Panc1 (cell line): ENCODE results near the gene GPR160. TPM values are rescaled to one million over a fixed set of nuclear protein-coding genes. Genes with fewer than 3 reads are reported as not detected.
A peak's percentile ranks its signal among the peaks of the same experiment; 100 is the strongest.

Experiments
- ATAC-seq: fragments of 200-7000 bp; cut with Tn5 transposase; 2 replicates; pipeline ENCODE4 v1.9.1; 2020; ENCODE audit warnings: mild to moderate bottlenecking, moderate library complexity
- BruUV-seq: library from RNA; stranded (reverse); fragments of 400-500 nt; replicated peaks from 2 replicates; lab custom pipeline; 2021; lab: Mats Ljungman, UMichigan
- CTCF ChIA-PET: fragments of 300-600 bp; sonication (Branson Sonifier 250); formaldehyde crosslinking; loops from one replicate; lab custom pipeline; 2022; ENCODE audit warnings: antibody characterized with exemption; lab: Charles Lee
- POLR2A ChIA-PET: fragments of 300-600 bp; sonication (Branson Sonifier 250); formaldehyde crosslinking; loops from one replicate; lab custom pipeline; 2022; ENCODE audit warnings: antibody characterized with exemption; lab: Charles Lee
- DNase-seq: peaks from one replicate; pipeline ENCODE4 v3.0.0-alpha.2; 2010; ENCODE audit warnings: low read depth, low spot score
- H3K27ac ChIP-seq: 2 replicates; pipeline ENCODE4 v1.5.1; 2011; ENCODE audit warnings: mild to moderate bottlenecking, low read length, inconsistent platforms
- H3K27me3 ChIP-seq: fragments of 200-500 bp; sonication (Bioruptor generic); 2 replicates; pipeline ENCODE4 v1.6.0; 2014; ENCODE audit warnings: low read length, inconsistent platforms; ENCODE audit not compliant: control insufficient read depth, insufficient read depth
- H3K36me3 ChIP-seq: fragments of 200-500 bp; sonication (Bioruptor generic); 2 replicates; pipeline ENCODE4 v1.5.1; 2014; ENCODE audit warnings: inconsistent platforms, mild to moderate bottlenecking, low read length, moderate library complexity; ENCODE audit not compliant: control insufficient read depth, insufficient read depth
- H3K4me1 ChIP-seq: 2 replicates; pipeline ENCODE4 v1.5.1; 2011; ENCODE audit warnings: inconsistent platforms, mild to moderate bottlenecking, low read length, moderate library complexity; ENCODE audit not compliant: control insufficient read depth, insufficient read depth
- H3K4me3 ChIP-seq, 2 experiments: 2 replicates each; pipeline ENCODE4 v1.5.1; 2011 to 2012; ENCODE audit warnings: low read depth in 2 of 2, low read length in 2 of 2, mild to moderate bottlenecking in 2 of 2, inconsistent platforms in 1 of 2, moderate library complexity in 1 of 2
- H3K9me3 ChIP-seq: fragments of 200-500 bp; sonication (Bioruptor generic); 2 replicates; pipeline ENCODE4 v1.5.1; 2014; ENCODE audit warnings: low read depth, mild to moderate bottlenecking, inconsistent platforms, low read length, moderate library complexity; ENCODE audit not compliant: control insufficient read depth, insufficient read depth
- POLR2AphosphoS5 ChIP-seq: IDR thresholded peaks from 2 replicates; pipeline ENCODE4 v1.6.1; 2012; ENCODE audit warnings: mild to moderate bottlenecking, low read depth, low read length, moderate library complexity
- SIN3A ChIP-seq: IDR thresholded peaks from 2 replicates; pipeline ENCODE4 v1.6.1; 2012; ENCODE audit warnings: low read depth, mild to moderate bottlenecking, low read length, moderate library complexity, borderline replicate concordance; ENCODE audit not compliant: insufficient read depth
- TCF7L2 ChIP-seq: IDR thresholded peaks from 2 replicates; pipeline ENCODE4 v1.6.1; 2011; ENCODE audit warnings: mild to moderate bottlenecking, low read depth, low read length, inconsistent platforms
- in situ Hi-C: cut with HindIII; loops from 2 replicates; pipeline ENCODE4 v1.10.0; 2016; ENCODE audit warnings: low sequenced_read_pairs, low pct_unique_long_range_greater_than_20kb
- intact Hi-C: fragments of 100-400 bp; cut with micrococcal nuclease; formaldehyde crosslinking; loops from one replicate; pipeline ENCODE4 v1.10.0; 2022; ENCODE audit not compliant: unreplicated experiment
- total RNA-seq: library from RNA; stranded (reverse); gene quantifications from one replicate; pipeline ENCODE4 v1.2.1, GENCODE V29; 2021; ENCODE audit not compliant: unreplicated experiment
- TF ChIP-seq, protein P1 (sequence below): fragments of 450-650 bp; IDR thresholded peaks from 2 replicates; pipeline ENCODE4 v1.5.1; 2017; ENCODE audit warnings: mild to moderate bottlenecking
- TF ChIP-seq, protein P2 (sequence below), 2 experiments: IDR thresholded peaks; 2 replicates each; pipeline ENCODE4 v1.6.1; 2011 to 2012; ENCODE audit warnings: low read depth in 2 of 2, control low read depth in 1 of 2, low read length in 1 of 2, mild to moderate bottlenecking in 1 of 2, moderate library complexity in 1 of 2; ENCODE audit not compliant: insufficient read depth in 1 of 2

Gene GPR160
- total RNA-seq, 1 experiment from 2014 or later = 0.18 TPM

DNA sequence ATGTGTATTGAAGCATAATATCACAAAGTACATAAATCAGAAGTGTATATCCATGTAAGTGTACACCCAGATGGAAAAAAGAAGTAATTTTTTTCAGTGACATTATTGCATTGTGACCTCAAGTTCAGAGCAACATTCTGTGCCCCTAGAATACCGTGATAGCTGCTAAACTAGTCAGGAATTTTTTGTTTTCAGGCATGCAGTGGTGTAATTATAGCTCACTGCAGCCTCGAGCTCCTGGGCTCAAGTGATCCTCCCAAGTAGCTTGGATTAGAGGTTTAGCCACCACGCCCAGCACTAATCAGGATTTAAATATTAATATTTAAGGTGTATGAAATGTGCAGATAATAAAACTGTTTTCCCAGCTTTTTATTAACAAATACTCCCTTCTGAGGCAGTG is 45.6 kb upstream of the GPR160 start:
- peaks cover 48% of the 10 kb centered on the region for H3K36me3 ChIP-seq
- intact Hi-C loops = no loop called here
- no peaks in the 10 kb centered on the region for H3K4me1 ChIP-seq
- no peak overlapping the region for H3K27ac ChIP-seq
- H3K9me3 ChIP-seq = no peaks in the 10 kb centered on the region
- H3K27me3 ChIP-seq = no peaks in the 10 kb centered on the region
- BruUV-seq = no TSS peak
- in situ Hi-C loops = no loop called here
- H3K4me3 ChIP-seq = no peak overlapping the region
- CTCF ChIA-PET = no interaction called here
- TF ChIP-seq SIN3A (no peak), POLR2AphosphoS5 (no peak), TCF7L2 (no peak)
- TF ChIP-seq, protein P1, sequence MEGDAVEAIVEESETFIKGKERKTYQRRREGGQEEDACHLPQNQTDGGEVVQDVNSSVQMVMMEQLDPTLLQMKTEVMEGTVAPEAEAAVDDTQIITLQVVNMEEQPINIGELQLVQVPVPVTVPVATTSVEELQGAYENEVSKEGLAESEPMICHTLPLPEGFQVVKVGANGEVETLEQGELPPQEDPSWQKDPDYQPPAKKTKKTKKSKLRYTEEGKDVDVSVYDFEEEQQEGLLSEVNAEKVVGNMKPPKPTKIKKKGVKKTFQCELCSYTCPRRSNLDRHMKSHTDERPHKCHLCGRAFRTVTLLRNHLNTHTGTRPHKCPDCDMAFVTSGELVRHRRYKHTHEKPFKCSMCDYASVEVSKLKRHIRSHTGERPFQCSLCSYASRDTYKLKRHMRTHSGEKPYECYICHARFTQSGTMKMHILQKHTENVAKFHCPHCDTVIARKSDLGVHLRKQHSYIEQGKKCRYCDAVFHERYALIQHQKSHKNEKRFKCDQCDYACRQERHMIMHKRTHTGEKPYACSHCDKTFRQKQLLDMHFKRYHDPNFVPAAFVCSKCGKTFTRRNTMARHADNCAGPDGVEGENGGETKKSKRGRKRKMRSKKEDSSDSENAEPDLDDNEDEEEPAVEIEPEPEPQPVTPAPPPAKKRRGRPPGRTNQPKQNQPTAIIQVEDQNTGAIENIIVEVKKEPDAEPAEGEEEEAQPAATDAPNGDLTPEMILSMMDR = no peak
- TF ChIP-seq, protein P2, sequence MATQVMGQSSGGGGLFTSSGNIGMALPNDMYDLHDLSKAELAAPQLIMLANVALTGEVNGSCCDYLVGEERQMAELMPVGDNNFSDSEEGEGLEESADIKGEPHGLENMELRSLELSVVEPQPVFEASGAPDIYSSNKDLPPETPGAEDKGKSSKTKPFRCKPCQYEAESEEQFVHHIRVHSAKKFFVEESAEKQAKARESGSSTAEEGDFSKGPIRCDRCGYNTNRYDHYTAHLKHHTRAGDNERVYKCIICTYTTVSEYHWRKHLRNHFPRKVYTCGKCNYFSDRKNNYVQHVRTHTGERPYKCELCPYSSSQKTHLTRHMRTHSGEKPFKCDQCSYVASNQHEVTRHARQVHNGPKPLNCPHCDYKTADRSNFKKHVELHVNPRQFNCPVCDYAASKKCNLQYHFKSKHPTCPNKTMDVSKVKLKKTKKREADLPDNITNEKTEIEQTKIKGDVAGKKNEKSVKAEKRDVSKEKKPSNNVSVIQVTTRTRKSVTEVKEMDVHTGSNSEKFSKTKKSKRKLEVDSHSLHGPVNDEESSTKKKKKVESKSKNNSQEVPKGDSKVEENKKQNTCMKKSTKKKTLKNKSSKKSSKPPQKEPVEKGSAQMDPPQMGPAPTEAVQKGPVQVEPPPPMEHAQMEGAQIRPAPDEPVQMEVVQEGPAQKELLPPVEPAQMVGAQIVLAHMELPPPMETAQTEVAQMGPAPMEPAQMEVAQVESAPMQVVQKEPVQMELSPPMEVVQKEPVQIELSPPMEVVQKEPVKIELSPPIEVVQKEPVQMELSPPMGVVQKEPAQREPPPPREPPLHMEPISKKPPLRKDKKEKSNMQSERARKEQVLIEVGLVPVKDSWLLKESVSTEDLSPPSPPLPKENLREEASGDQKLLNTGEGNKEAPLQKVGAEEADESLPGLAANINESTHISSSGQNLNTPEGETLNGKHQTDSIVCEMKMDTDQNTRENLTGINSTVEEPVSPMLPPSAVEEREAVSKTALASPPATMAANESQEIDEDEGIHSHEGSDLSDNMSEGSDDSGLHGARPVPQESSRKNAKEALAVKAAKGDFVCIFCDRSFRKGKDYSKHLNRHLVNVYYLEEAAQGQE (IDR thresholded peaks at IDR 0.05; ENCODE audit: insufficient read depth in 1 of 2, low read depth in 2 of 2, low read length in 1 of 2) = no peak
- POLR2A ChIA-PET = no interaction called here
- ATAC-seq (no peak), DNase-seq (no peak)

DNA sequence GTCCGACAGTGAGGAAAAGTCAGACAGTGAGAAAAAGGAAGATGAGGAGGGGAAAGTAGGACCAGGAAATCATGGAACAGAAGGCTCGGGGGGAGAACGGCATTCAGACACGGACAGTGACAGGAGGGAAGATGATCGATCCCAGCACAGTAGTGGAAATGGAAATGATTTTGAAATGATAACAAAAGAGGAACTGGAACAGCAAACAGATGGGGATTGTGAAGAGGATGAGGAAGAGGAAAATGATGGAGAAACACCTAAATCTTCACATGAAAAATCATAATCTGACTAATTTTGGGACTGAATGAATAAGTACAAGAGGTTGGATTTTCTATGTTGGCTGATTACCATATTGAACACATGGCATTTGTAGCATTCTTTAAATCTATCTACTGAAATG is 45.0 kb upstream of the GPR160 start:
- intact Hi-C loops = no loop called here
- Histone ChIP-seq H3K4me1 (no peaks in the 10 kb centered on the region), H3K27me3 (no peaks in the 10 kb centered on the region), H3K27ac (no peak overlapping the region), H3K4me3 (no peak overlapping the region), H3K9me3 (no peaks in the 10 kb centered on the region), H3K36me3 (peaks cover 43% of the 10 kb centered on the region)
- ATAC-seq (no peak), DNase-seq (no peak)
- in situ Hi-C loops = no loop called here
- POLR2A ChIA-PET = no interaction called here
- BruUV-seq = TSS peak; percentile 86
- TF ChIP-seq POLR2AphosphoS5 = no peak
- TF ChIP-seq, protein P2 (IDR thresholded peaks at IDR 0.05; ENCODE audit: insufficient read depth in 1 of 2, low read depth in 2 of 2, low read length in 1 of 2) = no peak
- TF ChIP-seq, protein P1 = no peak
- no peak for TF ChIP-seq TCF7L2
- TF ChIP-seq SIN3A = no peak
- CTCF ChIA-PET = no interaction called here
